B cell (primary cell): ENCODE data around the gene MLEC.

Source experiments
- EZH2 ChIP-seq: IDR thresholded peaks from 2 replicates; pipeline ENCODE4 v1.6.1; 2012; ENCODE audit warnings: borderline replicate concordance, low read depth, mild to moderate bottlenecking, moderate library complexity, low read length; ENCODE audit not compliant: insufficient read depth, poor library complexity, severe bottlenecking
- TF ChIP-seq, protein P1 (sequence below): fragments of 200-600 bp; IDR thresholded peaks from one replicate; pipeline ENCODE4 v1.8.0; 2022; ENCODE audit warnings: antibody characterized with exemption, mild to moderate bottlenecking

DNA sequence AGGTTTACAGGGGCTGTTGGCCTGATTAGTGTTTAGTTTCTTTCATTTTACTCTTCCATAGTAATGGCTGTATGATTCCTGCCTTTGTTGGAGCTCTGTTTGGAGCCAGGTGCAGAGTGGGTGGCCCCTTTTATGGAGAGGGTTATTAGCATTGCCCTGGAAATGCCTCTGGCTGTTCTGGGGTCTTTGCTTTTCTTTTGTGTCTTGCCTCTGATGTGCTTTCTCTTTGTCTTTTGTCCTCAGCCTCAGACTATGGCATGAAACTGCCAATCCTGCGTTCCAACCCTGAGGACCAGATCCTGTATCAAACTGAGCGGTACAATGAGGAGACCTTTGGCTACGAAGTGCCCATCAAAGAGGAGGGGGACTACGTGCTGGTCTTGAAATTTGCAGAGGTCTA lies 6.9 kb downstream of the MLEC start:
- no peak for TF ChIP-seq EZH2
- TF ChIP-seq, protein P1, sequence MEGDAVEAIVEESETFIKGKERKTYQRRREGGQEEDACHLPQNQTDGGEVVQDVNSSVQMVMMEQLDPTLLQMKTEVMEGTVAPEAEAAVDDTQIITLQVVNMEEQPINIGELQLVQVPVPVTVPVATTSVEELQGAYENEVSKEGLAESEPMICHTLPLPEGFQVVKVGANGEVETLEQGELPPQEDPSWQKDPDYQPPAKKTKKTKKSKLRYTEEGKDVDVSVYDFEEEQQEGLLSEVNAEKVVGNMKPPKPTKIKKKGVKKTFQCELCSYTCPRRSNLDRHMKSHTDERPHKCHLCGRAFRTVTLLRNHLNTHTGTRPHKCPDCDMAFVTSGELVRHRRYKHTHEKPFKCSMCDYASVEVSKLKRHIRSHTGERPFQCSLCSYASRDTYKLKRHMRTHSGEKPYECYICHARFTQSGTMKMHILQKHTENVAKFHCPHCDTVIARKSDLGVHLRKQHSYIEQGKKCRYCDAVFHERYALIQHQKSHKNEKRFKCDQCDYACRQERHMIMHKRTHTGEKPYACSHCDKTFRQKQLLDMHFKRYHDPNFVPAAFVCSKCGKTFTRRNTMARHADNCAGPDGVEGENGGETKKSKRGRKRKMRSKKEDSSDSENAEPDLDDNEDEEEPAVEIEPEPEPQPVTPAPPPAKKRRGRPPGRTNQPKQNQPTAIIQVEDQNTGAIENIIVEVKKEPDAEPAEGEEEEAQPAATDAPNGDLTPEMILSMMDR, result no peak
